Upper lobe of left lung (tissue), 6 donors: Measurements from ENCODE around the gene MUC2. TPM values are rescaled to one million over a fixed set of nuclear protein-coding genes. Genes with fewer than 3 reads are reported as not detected.

Experiments used
- ATAC-seq, 2 donors: fragments of 200-7000 bp; cut with Tn5 transposase; one replicate each; pipeline ENCODE4 v1.9.1; 2022; ENCODE audit warnings: mild to moderate bottlenecking in 2 of 2, moderate library complexity in 2 of 2; ENCODE audit not compliant: low FRiP score in 2 of 2
- DNase-seq, 2 donors: peaks; one replicate each; pipeline ENCODE4 v3.0.0-alpha.2; 2019 to 2020
- H3K27ac ChIP-seq, 4 donors: fragments of 200-600 bp; sonication (generic); one replicate each; pipeline ENCODE4 v1.5.1; 2016 to 2019
- H3K27me3 ChIP-seq, 4 donors: fragments of 200-600 bp; sonication (generic); one replicate each; pipeline ENCODE4 v1.5.1; 2017 to 2019
- H3K36me3 ChIP-seq, 4 donors: fragments of 200-600 bp; sonication (generic); one replicate each; pipeline ENCODE4 v1.5.1; 2016 to 2019
- H3K4me1 ChIP-seq, 4 donors: fragments of 200-600 bp; sonication (generic); one replicate each; pipeline ENCODE4 v1.5.1; 2018 to 2019
- H3K4me3 ChIP-seq, 4 donors: fragments of 200-600 bp; sonication (generic); one replicate each; pipeline ENCODE4 v1.5.1; 2017 to 2019; ENCODE audit warnings: mild to moderate bottlenecking in 2 of 4, moderate library complexity in 1 of 4
- H3K9me3 ChIP-seq, 4 donors: fragments of 200-600 bp; sonication (generic); one replicate each; pipeline ENCODE4 v1.5.1; 2018 to 2019
- CTCF ChIP-seq, 6 experiments: fragments of 450-650 bp in 4 of 6; fragments of 200-600 bp in 2 of 6; sonication (generic) in 2 of 6; IDR thresholded peaks; one replicate each; pipeline ENCODE4 v1.5.1; 2016 to 2019; ENCODE audit warnings: antibody characterized with exemption in 6 of 6
- EP300 ChIP-seq, 4 donors: sonication (generic); formaldehyde crosslinking; IDR thresholded peaks; one replicate each; pipeline ENCODE4 v1.5.1; 2017; ENCODE audit warnings: antibody characterized with exemption in 4 of 4, control low read depth in 2 of 4
- POLR2A ChIP-seq, 4 donors: fragments of 450-650 bp; IDR thresholded peaks; one replicate each; pipeline ENCODE4 v1.5.1; 2016 to 2017; ENCODE audit warnings: antibody characterized with exemption in 4 of 4, mild to moderate bottlenecking in 2 of 4
- POLR2AphosphoS5 ChIP-seq, 2 donors: sonication (generic); formaldehyde crosslinking; IDR thresholded peaks; one replicate each; pipeline ENCODE4 v1.5.1; 2017; ENCODE audit warnings: antibody characterized with exemption in 2 of 2
- WGBS, 2 donors: methylation state at CpG; one replicate each; pipeline ENCODE4 v1.1.5; 2017 to 2018; 5-methylcytosine and 5-hydroxymethylcytosine counted together
- total RNA-seq, 6 donors: library from RNA; depleted of rRNA in 4 of 6; stranded (reverse); fragments of >200 nt in 4 of 6; gene quantifications; one replicate each; pipeline versions ENCODE4 v1.1.0 to v1.2.1, GENCODE V29; 2016 to 2021
- donor health status: DM: no; HTN: no; CAD: no; lungs with moderate emphysema.
- donor health status: DM: no; HTN: yes; CAD: no; lungs with severe emphysema.

Gene MUC2
- total RNA-seq, 6 donors from 2014 or later: 0.11 to 0.84 TPM; not detected in 4

GRCh38 chr11:1048375-1049070, 26.2 kb upstream of the MUC2 start:
- Histone ChIP-seq H3K36me3 (no peaks in the 10 kb centered on the region), H3K4me3 (no peak overlapping the region), H3K4me1 (peaks cover 0 to 6% (median 5%) of the 10 kb centered on the region in 4 donors), H3K27ac (no peak overlapping the region), H3K27me3 (peaks cover 0 to 7% (median 0%) of the 10 kb centered on the region in 4 donors), H3K9me3 (no peaks in the 10 kb centered on the region)
- ATAC-seq: no peak
- 52 to 68% methylated on average over 25 of the region's 25 CpGs for WGBS, 2 donors
- no peak for DNase-seq
- TF ChIP-seq POLR2AphosphoS5 (IDR thresholded peaks at IDR 0.05): no peak

GRCh38 chr11:1049071-1049405, 25.6 kb upstream of the MUC2 start:
- Histone ChIP-seq H3K36me3 (no peaks in the 10 kb centered on the region), H3K4me3 (no peak overlapping the region), H3K4me1 (peaks cover 0 to 6% (median 6%) of the 10 kb centered on the region in 4 donors), H3K9me3 (no peaks in the 10 kb centered on the region), H3K27me3 (peaks cover 0 to 7% (median 0%) of the 10 kb centered on the region in 4 donors), H3K27ac (no peak overlapping the region)
- no peak for DNase-seq
- ATAC-seq: no peak
- WGBS, 2 donors: 77 to 86% methylated on average over 1 to 6 of the region's 6 CpGs
- TF ChIP-seq POLR2A (IDR thresholded peaks at IDR 0.05): no peak
- TF ChIP-seq CTCF (IDR thresholded peaks at IDR 0.05): no peak
- no peak for TF ChIP-seq POLR2AphosphoS5 (IDR thresholded peaks at IDR 0.05)

GRCh38 chr11:1049431-1049891, 25.2 kb upstream of the MUC2 start:
- WGBS, 2 donors: 51 to 56% methylated on average over 3 to 13 of the region's 13 CpGs
- H3K9me3 ChIP-seq: no peaks in the 10 kb centered on the region
- H3K4me3 ChIP-seq: no peak overlapping the region
- peaks cover 0 to 7% (median 0%) of the 10 kb centered on the region in 4 donors for H3K27me3 ChIP-seq
- ATAC-seq (peak in 1 of 2 donors; percentile 23), DNase-seq (peak; percentile 58 to 82)
- no peak for TF ChIP-seq POLR2A (IDR thresholded peaks at IDR 0.05)
- TF ChIP-seq EP300 (IDR thresholded peaks at IDR 0.05): no peak
- TF ChIP-seq CTCF (IDR thresholded peaks at IDR 0.05): no peak
- TF ChIP-seq POLR2AphosphoS5 (IDR thresholded peaks at IDR 0.05): no peak
- H3K27ac ChIP-seq: peak overlapping the region in 1 of 4 donors; percentile 15
- peaks cover 3 to 9% (median 7%) of the 10 kb centered on the region in 4 donors for H3K4me1 ChIP-seq
- H3K36me3 ChIP-seq: no peaks in the 10 kb centered on the region

GRCh38 chr11:1049911-1050580, 24.6 kb upstream of the MUC2 start:
- peak in 1 of 2 donors; percentile 54 for DNase-seq
- H3K4me1 ChIP-seq: peaks cover 5 to 14% (median 7%) of the 10 kb centered on the region in 4 donors
- H3K4me3 ChIP-seq: no peak overlapping the region
- H3K9me3 ChIP-seq: no peaks in the 10 kb centered on the region
- no peaks in the 10 kb centered on the region for H3K36me3 ChIP-seq
- WGBS, 2 donors: 77 to 79% methylated on average over 7 to 18 of the region's 18 CpGs
- TF ChIP-seq POLR2AphosphoS5 (IDR thresholded peaks at IDR 0.05) (no peak), CTCF (IDR thresholded peaks at IDR 0.05) (no peak), EP300 (IDR thresholded peaks at IDR 0.05) (no peak), POLR2A (IDR thresholded peaks at IDR 0.05) (no peak)
- peak overlapping the region in 1 of 4 donors; percentile 15 for H3K27ac ChIP-seq
- no peak for ATAC-seq
- H3K27me3 ChIP-seq: peaks cover 0 to 7% (median 0%) of the 10 kb centered on the region in 4 donors

GRCh38 chr11:1050581-1051355, 23.9 kb upstream of the MUC2 start:
- DNase-seq (peak; percentile 72 to 94), ATAC-seq (peak; percentile 82 to 87)
- Histone ChIP-seq H3K27me3 (peaks cover 0 to 7% (median 0%) of the 10 kb centered on the region in 4 donors), H3K36me3 (no peaks in the 10 kb centered on the region), H3K4me3 (no peak overlapping the region), H3K9me3 (no peaks in the 10 kb centered on the region), H3K27ac (no peak overlapping the region), H3K4me1 (peaks cover 5 to 14% (median 7%) of the 10 kb centered on the region in 4 donors)
- WGBS, 2 donors: 50 to 52% methylated on average over 22 to 31 of the region's 39 CpGs
- TF ChIP-seq EP300 (IDR thresholded peaks at IDR 0.05): no peak
- TF ChIP-seq CTCF (IDR thresholded peaks at IDR 0.05): peak; percentile 79 to 98 (median 96)
